Adrenal gland (tissue), 12 donors: ENCODE results near the gene HSPA1B. TPM values are rescaled to one million over a fixed set of nuclear protein-coding genes. Genes with fewer than 3 reads are reported as not detected.

ENCODE experiments used
- DNase-seq, 7 donors: peaks; one replicate each; pipeline ENCODE4 v3.0.0-alpha.2; 2019 to 2020
- H3K27ac ChIP-seq, 5 donors: fragments of 200-600 bp; sonication (generic) in 4 of 5; 1 replicate in 3 of 5; 2 replicates in 2 of 5; pipeline versions ENCODE4 v1.5.1 to v1.8.0; 2016 to 2020; ENCODE audit warnings: mild to moderate bottlenecking in 1 of 5
- H3K27me3 ChIP-seq: fragments of 200-600 bp; 2 replicates; pipeline ENCODE4 v1.8.0; 2021
- H3K36me3 ChIP-seq, 2 donors: fragments of 200-600 bp; replicated peaks in 1 of 2; 1 replicate in 1 of 2; 2 replicates in 1 of 2; pipeline versions ENCODE4 v1.5.1 to v1.8.0; 2018 to 2022
- H3K4me1 ChIP-seq, 2 donors: fragments of 200-600 bp; replicated peaks in 1 of 2; 1 replicate in 1 of 2; 2 replicates in 1 of 2; pipeline versions ENCODE4 v1.5.1 to v1.8.0; 2018 to 2021
- H3K4me3 ChIP-seq, 4 donors: fragments of 200-600 bp; sonication (generic) in 3 of 4; one replicate each; pipeline ENCODE4 v1.5.1; 2016 to 2018
- H3K9me3 ChIP-seq, 3 donors: fragments of 200-600 bp; sonication (generic) in 1 of 3; replicated peaks in 1 of 3; 1 replicate in 2 of 3; 2 replicates in 1 of 3; pipeline versions ENCODE4 v1.5.1 to v1.8.0; 2016 to 2021
- POLR2A ChIP-seq, 2 donors: fragments of 450-650 bp; IDR thresholded peaks; one replicate each; pipeline ENCODE4 v1.6.1; 2017; ENCODE audit warnings: antibody characterized with exemption in 2 of 2, mild to moderate bottlenecking in 2 of 2, moderate library complexity in 1 of 2
- WGBS, 4 donors: extraction: QIAGEN DNeasy Blood & Tissue Kit in 2 of 4; methylation state at CpG; one replicate each; pipeline versions ENCODE4 v1.1.5 to v1.1.7; 2013 to 2017; 5-methylcytosine and 5-hydroxymethylcytosine counted together
- intact Hi-C, 2 donors: fragments of 100-400 bp; cut with DNase I; formaldehyde crosslinking; loops; one replicate each; pipeline versions ENCODE4 v1.14.1 to v1.15.0; 2022 to 2023
- polyA plus RNA-seq, 3 donors: library from polyadenylated mRNA; stranded (reverse); fragments of 200-250 nt in 2 of 3; fragments of 350-450 nt in 1 of 3; fragmentation: Illumina TruSeq in 1 of 3; extraction: RNeasy Lipid Tissue Mini Kit (QIAGEN cat#74804) in 1 of 3; gene quantifications; one replicate each; pipeline ENCODE4 v1.2.3, GENCODE V29; 2013 to 2014
- total RNA-seq, 9 donors: library from RNA; depleted of rRNA in 4 of 9; stranded (reverse); fragments of >200 nt in 4 of 9; fragments of 120-200 nt in 1 of 9; fragmentation: NEBNext Ultra II Directional in 1 of 9; extraction: Animal tissue kit (Norgen Biotek cat#: 25700) in 1 of 9; gene quantifications; one replicate each; pipeline versions ENCODE4 v1.1.0 to v1.2.4, GENCODE V29; 2013 to 2023
- TF ChIP-seq, protein P1 (sequence below), 6 experiments: fragments of 450-650 bp in 4 of 6; fragments of 200-600 bp in 2 of 6; sonication (generic) in 1 of 6; IDR thresholded peaks; 1 replicate in 5 of 6; 2 replicates in 1 of 6; pipeline versions ENCODE4 v1.5.1 to v1.8.0; 2016 to 2021; ENCODE audit warnings: antibody characterized with exemption in 6 of 6, mild to moderate bottlenecking in 2 of 6, moderate library complexity in 1 of 6
- donor health status: healthy with polysubstance abuse.
- donor health status: Bipolar disorder and iron deficiency.
- donor health status: DM: yes; HTN: yes; CAD: no.
- donor health status: DM: no; HTN: no; CAD: no.
- donor health status: DM: no; HTN: no; CAD: no.
- donor health status: DM: yes; HTN: yes; CAD: no.

Gene HSPA1B
- total and polyA plus RNA-seq, 12 donors: 29.0 to 424 (median 212) TPM

DNA sequence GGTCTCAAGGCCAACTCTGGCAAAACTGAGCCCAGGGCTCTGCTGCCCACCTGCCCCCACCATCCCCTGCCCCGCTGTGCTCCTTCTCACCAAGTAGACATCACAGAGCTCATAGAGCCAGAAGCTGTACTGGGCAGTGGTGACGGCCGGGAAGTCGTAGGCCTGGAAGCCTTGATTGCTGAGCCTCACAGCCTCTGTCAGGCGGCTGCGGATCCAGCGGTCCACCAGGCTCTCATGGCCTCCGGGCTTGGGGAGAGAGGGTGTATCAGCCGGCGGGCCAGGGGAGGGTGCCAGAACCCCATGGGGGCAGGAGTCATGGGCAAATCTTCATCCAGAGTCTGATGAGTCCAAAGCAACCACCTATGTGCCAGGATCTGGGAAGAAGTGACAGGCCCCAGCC, 47.6 kb upstream of the HSPA1B start:
- Histone ChIP-seq H3K4me3 (no peak overlapping the region), H3K9me3 (no peaks in the 10 kb centered on the region), H3K27ac (no peak overlapping the region), H3K27me3 (no peaks in the 10 kb centered on the region), H3K4me1 (peaks cover 6 to 8% of the 10 kb centered on the region in 2 donors), H3K36me3 (peaks cover 0 to 66% of the 10 kb centered on the region in 2 donors)
- TF ChIP-seq, protein P1, sequence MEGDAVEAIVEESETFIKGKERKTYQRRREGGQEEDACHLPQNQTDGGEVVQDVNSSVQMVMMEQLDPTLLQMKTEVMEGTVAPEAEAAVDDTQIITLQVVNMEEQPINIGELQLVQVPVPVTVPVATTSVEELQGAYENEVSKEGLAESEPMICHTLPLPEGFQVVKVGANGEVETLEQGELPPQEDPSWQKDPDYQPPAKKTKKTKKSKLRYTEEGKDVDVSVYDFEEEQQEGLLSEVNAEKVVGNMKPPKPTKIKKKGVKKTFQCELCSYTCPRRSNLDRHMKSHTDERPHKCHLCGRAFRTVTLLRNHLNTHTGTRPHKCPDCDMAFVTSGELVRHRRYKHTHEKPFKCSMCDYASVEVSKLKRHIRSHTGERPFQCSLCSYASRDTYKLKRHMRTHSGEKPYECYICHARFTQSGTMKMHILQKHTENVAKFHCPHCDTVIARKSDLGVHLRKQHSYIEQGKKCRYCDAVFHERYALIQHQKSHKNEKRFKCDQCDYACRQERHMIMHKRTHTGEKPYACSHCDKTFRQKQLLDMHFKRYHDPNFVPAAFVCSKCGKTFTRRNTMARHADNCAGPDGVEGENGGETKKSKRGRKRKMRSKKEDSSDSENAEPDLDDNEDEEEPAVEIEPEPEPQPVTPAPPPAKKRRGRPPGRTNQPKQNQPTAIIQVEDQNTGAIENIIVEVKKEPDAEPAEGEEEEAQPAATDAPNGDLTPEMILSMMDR (IDR thresholded peaks at IDR 0.05): no peak
- no peak for TF ChIP-seq POLR2A (IDR thresholded peaks at IDR 0.05)
- 91 to 95% (median 94%) methylated on average over 3 to 10 of the region's 10 CpGs; no CpG with 5 or more reads in 1 of the 4 donors for WGBS, 4 donors
- intact Hi-C loops: no loop called here
- no peak for DNase-seq

DNA sequence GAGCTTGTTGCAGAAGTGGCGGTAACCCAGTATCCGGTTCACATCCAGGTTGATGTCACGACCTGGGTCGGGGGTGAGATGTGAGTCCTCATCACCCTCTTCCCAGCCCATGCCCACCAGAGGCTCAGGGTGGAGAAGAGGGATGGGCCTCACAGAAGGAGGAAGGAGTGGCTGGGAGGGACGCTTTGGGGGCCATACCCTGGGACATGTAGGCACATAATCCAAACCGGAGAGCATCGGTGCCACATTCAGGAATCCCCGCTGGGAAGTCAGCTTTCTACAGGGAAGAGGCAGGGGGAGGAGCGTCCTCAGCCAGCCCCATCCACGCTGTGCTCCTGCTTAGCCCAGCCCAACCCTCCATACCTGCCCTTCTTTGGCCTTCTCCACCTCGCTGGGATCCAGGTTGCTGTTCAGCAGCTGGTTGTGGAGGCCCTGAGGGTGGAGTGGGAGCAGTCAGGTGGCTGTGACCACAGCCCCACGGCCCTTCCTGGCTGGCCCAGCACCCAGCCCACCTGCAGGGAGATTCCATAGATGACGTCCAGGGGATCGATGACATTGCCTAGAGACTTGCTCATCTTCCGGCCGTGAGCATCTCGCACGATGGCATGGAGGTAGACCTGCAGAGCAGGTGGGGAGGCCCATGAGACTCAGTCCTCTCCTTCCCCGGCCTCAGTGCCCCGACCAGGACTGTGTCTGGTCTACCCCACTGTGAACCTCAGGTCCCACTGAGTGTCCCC, 46.9 kb upstream of the HSPA1B start:
- no peak for DNase-seq
- Histone ChIP-seq H3K4me3 (no peak overlapping the region), H3K4me1 (peaks cover 6 to 8% of the 10 kb centered on the region in 2 donors), H3K27ac (no peak overlapping the region), H3K36me3 (peaks cover 0 to 74% of the 10 kb centered on the region in 2 donors), H3K9me3 (no peaks in the 10 kb centered on the region), H3K27me3 (no peaks in the 10 kb centered on the region)
- intact Hi-C loops: no loop called here
- no peak for TF ChIP-seq POLR2A (IDR thresholded peaks at IDR 0.05)
- TF ChIP-seq, protein P1 (IDR thresholded peaks at IDR 0.05): no peak
- 89 to 95% (median 93%) methylated on average over 4 to 20 of the region's 20 CpGs for WGBS, 4 donors

DNA sequence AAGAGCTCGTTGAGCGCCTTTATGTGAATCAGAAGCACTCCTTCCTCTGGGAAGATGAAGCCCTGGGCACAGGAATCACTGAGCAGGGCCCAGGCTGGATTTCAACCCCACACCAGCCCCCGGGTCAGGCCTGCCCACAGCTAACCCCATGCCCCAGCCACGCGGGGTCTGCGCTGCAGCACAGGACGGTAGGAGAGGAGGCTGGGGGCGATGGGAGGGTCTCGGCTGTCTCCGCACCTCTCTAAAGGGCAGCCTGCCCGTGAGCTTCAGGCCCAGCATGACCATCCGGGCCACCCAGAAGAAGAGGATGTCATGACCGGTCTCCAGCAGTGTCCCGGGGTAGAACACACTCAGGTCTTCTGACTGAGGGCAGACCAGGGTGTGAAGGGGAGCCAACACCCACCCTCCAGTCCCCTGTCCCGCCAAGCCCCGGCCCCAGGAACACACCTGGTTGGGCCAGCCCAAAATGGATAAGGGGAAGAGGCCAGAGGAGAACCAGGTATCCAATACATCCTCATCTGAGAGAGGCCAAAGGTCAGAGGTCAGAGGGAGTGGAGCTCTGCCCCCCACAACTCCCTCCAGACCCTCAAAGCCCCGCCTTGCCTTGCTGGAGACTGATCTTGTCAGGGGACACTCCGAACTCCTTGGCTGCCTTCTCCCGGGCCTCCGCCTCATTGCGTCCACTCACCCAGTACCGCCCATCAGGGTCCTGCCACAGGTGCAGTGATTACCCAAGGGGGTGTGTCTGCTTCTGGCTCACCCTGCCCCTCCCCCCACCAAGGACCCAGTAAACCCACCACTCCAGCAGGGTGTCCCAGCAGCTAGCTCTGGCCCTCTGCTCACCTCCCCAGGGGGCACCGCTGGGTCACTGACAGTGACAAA, 46.1 kb upstream of the HSPA1B start:
- Histone ChIP-seq H3K4me3 (no peak overlapping the region), H3K4me1 (peaks cover 6 to 8% of the 10 kb centered on the region in 2 donors), H3K36me3 (peaks cover 0 to 74% of the 10 kb centered on the region in 2 donors), H3K27ac (no peak overlapping the region), H3K27me3 (no peaks in the 10 kb centered on the region), H3K9me3 (no peaks in the 10 kb centered on the region)
- WGBS, 4 donors: 79 to 96% (median 94%) methylated on average over 9 to 23 of the region's 23 CpGs
- DNase-seq: no peak
- intact Hi-C loops: no loop called here
- TF ChIP-seq POLR2A (IDR thresholded peaks at IDR 0.05): no peak
- TF ChIP-seq, protein P1 (IDR thresholded peaks at IDR 0.05): no peak

DNA sequence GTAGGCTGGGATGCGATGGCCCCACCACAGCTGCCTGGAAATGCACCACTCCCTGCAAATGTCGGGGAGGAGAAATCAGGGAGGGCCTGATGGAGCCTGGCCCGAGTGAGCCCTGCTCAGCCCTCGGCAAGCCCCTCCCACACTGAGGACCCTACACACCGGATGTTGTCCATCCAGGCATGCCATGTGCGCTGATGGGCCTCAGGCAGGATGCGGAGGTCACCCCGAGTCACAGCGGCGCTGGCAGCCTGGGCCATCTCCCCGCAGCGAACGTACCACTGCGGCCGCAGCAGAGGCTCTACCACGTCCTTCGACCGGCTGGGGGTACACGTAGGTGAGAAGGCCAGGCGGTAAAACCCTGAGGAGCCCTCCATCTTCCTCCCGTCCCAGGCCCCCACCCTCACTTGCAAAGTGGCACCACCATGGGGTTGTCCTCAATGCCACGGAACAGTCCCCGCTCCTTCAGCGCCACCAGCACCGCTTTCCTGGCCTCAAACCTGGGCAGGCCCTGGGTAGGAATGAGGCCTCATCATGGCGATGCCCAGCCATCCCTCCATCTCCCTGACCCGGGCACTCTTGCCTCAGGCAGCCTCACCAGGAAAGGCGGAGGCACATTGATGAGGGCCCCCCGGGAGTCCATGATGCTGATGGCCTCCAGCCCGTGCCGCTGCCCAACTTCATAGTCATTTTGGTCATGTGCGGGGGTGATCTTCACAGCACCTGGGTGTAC, 45.2 kb upstream of the HSPA1B start:
- Histone ChIP-seq H3K9me3 (no peaks in the 10 kb centered on the region), H3K36me3 (peaks cover 0 to 76% of the 10 kb centered on the region in 2 donors), H3K4me1 (peaks cover 0 to 1% of the 10 kb centered on the region in 2 donors), H3K27ac (no peak overlapping the region), H3K4me3 (no peak overlapping the region), H3K27me3 (no peaks in the 10 kb centered on the region)
- intact Hi-C loops: no loop called here
- TF ChIP-seq POLR2A (IDR thresholded peaks at IDR 0.05): no peak
- TF ChIP-seq, protein P1 (IDR thresholded peaks at IDR 0.05): no peak
- DNase-seq: no peak
- WGBS, 4 donors: 82 to 94% (median 91%) methylated on average over 7 to 32 of the region's 32 CpGs
